NCI-H510A (cell line): ENCODE results near the gene A4GALT.
"Not testable (repeated sequence)": the region's sequence is repeated elsewhere in the genome, so short reads cannot be mapped to it uniquely, and the experiment has no call there.

Experiments
- DNase-seq: peaks from one replicate; lab custom pipeline; 2025; lab: John Stamatoyannopoulos, UW

The A4GALT gene

DNA sequence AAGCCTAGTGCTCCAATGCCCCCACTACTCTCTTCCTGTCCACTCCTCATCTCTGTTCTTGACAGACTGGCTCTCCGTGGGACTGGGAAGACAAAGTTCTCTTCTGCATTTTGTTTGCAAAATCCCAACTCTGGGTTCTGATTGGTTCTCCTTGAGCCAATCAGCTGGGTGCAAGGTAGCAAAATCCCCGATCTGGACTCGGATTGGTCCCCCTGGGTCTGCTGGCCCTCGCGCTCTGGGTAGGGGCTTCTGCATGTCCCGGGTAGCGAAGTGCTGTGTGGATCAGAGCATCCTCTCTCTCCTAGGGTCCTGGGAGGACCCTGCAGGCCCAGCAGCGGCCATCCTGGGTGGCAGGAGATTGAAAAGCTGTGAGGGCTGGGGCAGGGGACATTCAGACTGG is 22.3 kb upstream of the A4GALT start:
- DNase-seq: no peak

DNA sequence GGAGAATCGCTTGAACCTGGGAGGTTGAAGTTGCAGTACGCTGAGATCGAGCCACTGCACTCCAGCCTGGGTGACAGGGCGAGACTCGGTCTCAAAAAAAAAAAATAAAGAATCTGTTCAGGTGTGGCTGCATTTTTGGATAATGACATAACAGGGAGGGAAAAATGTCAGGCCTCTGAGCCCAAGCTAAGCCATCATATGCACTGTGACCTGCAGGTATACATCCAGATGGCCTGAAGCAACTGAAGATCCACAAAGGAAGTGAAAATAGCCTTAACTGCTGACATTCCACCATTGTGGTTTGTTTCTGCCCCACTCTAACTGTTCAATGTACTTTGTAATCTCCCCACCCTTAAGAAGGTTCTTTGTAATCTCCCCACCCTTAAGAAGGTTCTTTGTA is 19.6 kb upstream of the A4GALT start:
- DNase-seq: not testable (repeated sequence)

DNA sequence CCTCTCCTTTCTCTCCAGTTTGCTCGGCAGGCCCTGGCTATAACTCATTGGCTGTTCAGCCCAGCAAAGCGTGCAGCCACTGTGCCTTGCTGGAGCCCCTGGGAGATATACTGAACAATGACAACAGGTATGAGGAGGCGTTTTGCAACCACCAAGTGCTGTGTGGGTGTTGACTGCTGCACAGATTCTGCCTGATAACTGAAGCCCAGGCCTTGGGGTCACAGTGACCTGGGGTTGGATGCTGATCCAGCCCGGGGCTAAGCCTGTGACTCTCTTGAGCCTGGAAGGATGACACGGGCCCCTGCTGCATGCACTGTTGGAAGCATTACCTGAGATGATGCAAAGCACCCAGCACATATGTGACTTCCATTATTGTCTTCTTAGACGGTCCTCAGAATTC is 13.7 kb upstream of the A4GALT start:
- no peak for DNase-seq

DNA sequence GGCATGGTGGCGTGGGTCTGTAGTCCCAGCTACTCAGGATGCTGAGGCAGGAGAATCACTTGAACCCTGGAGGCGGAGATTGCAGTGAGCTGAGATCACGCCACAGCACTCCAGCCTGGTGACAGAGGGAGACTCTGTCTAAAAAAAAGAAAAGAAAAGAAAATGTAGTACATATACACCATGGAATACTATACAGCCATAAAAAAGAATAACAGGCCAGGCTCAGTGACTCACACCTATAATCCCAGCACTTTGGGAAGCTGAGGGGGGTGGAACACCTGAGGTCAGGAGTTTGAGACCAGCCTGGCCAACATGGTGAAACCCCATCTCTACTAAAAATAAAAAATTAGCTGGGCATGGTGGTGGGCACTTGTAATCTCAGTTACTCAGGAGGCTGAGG is 12.7 kb upstream of the A4GALT start:
- DNase-seq: not testable (repeated sequence)

DNA sequence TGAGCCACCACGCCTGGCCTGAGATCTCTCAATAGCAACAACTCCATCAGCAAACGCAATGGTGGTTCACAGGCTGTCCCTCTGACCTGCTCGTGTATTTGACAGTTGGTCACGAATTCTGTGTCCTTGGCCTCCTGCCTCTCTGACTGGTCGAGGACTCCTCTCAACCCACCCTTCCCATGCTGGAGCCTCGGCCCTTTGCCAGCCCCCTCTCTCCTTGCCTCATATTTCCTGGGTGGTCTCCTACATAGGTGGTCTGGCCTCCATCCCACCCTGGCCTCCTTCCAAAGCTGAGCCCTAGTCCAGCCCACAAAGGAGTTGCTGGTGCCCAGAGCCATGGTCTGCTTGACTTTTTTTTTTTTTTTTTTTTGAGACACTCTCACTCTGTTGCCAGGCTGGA is 11.4 kb upstream of the A4GALT start:
- DNase-seq: no peak

DNA sequence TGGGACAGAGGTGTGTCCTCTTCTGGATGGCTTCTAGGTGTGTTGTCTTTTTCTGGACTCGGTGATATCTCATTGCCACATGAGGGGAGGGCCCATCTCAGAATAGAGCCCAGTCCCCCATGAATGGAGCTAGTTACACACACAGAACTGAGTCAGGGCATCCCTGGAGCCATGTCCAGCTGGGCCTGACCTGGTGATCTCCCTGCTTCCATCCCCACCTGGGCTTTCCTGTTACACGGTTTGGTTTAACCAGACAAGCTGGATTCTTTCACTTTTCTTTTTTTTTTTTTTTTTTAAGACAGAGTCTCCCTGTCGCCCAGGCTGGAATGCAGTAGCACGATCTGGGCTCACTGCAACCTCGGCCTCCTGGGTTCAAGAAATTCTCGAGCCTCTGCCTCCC is 6.1 kb upstream of the A4GALT start:
- DNase-seq: no peak

DNA sequence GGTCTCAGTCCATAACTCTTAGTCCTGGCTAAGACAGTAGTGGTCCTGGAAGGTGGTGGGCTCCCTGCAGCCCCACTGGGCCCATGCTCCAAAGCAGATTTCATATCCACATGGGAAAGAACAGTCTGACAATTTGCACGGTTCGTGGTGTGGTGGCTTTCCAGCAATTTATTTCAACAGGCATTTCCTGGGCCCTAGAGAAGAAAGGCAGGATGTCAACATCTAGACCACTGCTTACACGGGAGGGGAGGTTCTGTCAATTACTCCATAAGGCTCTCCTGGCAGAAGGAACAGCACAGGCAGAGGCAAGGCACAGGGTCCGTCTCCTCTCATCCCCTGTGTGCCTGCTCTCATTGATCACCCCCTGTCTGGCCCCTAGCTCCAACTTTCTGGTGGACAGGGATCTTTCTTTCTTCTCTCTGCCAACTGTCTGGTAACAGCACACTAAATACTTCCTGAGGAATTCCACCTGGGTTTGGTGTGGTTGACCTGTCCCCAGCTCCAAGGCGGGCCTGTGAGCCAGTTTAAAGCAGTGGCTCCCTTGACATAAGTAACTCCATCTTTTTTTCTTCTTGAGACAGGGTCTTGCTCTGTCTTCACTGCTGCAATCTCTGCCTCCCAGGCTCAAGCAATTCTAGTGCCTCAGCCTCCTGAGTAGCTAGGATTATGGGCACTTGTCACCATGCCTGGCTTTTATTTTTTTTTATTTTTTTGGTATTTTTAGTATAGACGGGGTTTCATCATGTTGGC is 5.1 kb upstream of the A4GALT start:
- no peak for DNase-seq

DNA sequence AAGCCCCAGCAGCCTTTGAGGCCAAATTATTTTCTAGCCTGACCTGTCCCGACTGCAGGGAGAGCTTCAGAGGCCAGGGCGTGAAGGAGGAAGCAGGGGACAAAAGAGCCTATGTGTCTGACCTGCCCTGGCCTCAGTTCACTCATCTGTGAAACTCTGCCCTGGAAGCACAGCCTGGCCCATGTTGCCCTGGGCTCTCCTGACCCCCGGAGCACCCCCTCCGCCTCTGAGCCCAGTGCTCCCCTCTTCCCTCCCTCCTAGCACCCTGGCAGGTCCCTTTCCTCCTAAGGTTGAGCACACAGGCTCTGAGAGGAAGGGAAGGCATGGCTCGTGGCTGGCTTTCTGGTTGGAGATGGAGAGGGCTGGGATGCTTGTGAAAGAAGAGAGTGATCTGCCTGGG is 3.4 kb upstream of the A4GALT start:
- DNase-seq: no peak

DNA sequence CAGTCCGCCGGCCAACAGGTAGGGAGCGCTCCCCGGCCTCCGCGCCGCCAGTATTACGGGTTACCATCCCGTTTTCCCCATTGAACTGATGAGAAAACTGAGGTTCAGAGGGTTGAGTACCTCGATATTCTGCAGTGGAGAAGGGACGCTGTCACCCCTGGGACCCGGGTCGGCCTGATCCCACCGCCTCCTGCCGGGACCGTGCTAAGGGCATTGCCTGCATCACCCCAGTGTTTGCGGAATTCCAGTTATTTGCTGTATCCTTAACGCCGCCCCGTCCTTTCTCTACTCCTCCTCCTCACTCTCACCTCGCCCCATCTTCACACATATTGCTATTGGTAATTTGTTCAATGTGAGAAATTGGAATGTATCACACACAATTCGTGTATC is 370 bp upstream of the A4GALT start:
- no peak for DNase-seq

DNA sequence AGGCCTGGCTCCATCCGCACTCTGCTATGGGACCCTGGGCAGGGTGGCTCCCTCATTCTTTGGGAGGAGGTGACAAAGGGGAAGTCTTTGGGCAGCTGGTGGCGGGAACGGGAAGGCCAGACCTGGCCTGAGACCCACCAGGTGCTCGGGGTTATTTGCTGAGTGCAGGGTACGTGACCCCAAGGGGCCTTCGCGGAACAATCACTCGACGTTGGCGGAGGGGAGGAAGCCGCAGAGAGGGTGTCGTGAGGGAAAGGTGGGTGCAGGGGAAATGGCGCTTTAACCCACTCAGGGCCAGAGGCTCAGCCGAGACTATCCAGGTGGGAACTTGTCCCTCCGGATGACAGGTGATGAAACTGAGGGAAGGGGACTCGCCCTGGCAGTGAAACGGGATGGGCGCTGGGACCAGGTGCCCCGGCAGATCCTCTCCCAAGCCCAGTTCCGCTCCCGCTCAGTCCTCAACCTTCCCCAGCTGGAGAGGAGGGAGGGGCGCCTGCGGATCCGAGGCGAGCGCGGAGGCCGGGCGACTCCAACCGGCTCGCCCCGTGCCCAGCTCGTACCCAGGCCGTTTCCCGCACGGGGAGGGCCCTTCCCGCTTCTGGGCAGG is 911 bp downstream of the A4GALT start:
- no peak for DNase-seq

DNA sequence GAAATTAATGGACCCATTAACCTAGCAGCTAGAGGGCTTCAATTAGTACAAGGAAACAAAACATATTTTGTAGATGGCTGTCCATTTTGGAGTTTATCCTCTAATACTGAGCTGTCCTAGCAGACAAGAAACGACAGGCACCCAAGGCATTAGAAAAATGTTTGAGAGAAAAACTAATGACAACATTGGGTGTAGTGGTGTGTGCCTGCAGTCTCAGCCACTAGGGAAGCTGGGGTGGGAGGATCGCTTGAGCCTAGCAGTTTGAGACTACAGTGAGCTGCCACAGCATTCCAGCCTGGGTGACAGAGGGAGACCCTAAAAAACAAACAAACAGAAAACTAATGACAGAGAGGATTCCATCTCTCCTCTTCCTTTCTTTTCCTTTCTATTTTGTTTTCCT is 1.5 kb downstream of the A4GALT start:
- no peak for DNase-seq

DNA sequence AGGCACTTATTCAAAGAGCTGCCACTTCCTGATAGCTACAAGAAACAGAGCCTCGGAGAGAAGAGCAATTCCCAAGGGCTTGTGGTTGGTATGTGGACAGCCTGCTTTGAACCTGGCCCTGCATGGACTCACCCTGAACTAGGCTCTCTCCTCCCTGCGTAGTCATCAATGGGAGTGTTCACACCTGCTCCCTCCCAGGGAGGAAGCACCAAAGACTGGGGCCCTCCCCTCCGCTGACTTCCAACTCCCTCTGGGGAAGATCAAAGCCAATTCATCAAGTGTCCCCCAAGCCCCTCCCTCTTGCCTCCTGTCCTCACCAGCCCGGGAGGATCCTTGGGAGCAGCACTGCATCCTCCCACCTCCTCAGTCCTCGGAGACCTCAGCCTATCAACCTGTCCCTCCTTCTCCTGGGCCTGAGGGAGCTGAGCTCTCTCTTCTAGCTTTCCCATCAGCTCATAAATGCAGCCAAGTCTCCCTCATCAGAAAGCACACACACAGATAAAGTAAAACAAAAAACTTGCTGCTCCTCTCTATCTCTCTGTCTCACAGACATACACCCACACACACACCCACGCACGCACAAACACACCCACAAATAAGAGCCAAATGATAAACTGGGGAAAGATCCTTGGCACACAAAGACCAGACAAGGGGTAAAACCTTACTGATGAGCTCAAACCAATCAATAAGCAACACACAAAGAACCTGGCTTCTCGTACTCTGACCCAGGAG is 3.3 kb downstream of the A4GALT start:
- DNase-seq: peak; percentile 70

DNA sequence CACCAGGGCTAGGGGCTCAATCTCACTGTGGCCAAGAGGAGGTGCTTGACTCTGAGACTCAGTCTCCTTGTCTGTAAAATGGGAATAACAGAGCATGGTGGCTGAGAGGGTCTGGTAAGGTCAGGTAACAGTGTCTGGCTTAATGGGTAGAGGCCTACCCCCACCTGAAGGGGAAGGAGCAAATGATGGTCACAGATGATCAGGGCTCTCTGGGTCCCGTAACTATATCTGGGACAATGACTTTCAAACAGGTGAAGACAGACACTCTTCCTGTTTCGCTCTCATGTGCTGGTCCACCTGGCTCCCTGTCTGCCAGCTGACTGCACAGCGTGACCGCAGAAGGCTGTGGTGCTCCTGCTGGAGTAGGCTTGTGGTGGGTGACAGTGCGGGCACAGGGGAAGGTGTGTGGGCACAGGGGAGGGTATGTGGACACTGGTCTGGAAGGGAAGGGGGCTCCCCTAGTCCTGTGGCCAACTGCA is 4.0 kb downstream of the A4GALT start:
- DNase-seq: no peak

DNA sequence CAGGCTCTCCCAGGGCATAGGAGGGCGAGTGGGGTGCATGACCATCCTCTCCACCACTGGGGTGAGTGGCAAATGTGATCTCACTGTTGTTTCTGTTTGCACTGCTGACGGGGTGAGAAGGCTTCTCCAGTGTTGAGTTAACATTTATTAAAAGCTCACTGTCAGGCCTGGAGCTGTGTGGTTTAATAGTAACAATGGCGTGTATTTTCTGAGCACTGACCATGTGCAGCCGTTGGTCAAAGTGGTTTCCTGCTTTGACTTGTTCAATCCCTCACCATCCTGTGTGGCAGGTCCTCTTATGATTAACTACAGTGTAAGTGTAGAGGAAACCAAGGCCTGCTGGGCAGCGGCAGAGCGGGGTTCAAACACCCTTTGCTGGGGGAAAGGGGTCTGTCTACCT is 4.4 kb downstream of the A4GALT start:
- DNase-seq: no peak

DNA sequence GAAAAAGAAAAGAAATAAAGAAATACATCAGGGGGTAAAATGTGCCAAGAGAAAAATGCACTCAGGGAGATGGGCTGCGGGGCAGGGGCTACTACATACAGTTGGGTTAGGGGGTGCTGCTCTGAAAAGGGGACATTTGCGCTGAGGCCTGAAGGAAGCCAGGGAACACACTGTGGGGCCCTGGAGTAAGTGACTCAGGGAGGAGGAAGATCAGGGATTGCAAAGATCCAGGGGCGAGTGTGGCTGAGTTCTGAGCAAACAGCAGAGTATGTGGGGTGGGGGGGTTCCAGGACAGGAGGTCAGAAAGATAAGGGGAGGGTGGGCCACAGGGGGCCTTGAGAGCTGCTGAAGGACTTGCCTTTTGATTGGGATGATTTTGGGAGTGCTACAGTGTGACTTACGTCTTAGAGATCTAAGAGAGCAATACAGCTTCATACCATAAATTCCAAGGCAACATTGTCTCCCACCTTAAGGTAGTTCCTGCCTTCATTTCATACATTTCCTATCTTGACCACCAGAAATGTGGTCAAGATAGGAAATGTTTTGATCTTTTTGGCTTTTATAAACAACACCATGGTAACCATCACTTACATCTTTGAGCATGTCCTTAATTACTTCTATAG is 5.8 kb downstream of the A4GALT start:
- DNase-seq: no peak

DNA sequence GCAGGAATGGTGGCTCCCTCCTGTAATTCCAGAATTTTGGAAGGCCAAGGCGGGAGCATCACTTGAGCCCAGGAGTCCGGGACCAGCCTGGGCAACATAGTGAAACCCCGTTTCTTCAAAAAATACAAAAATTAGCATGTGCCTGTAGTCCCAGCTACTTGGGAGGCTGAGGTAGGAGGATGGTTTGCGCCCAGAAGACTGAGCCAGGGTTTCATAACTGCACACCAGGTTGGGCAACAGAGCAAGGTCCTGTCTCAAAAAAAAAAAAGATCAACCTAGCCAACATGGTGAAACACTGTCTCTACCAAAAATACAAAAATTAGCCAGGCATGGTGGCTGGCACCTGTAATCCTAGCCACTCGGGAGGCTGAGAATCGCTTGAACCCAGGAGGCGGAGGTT is 6.4 kb downstream of the A4GALT start:
- no peak for DNase-seq

DNA sequence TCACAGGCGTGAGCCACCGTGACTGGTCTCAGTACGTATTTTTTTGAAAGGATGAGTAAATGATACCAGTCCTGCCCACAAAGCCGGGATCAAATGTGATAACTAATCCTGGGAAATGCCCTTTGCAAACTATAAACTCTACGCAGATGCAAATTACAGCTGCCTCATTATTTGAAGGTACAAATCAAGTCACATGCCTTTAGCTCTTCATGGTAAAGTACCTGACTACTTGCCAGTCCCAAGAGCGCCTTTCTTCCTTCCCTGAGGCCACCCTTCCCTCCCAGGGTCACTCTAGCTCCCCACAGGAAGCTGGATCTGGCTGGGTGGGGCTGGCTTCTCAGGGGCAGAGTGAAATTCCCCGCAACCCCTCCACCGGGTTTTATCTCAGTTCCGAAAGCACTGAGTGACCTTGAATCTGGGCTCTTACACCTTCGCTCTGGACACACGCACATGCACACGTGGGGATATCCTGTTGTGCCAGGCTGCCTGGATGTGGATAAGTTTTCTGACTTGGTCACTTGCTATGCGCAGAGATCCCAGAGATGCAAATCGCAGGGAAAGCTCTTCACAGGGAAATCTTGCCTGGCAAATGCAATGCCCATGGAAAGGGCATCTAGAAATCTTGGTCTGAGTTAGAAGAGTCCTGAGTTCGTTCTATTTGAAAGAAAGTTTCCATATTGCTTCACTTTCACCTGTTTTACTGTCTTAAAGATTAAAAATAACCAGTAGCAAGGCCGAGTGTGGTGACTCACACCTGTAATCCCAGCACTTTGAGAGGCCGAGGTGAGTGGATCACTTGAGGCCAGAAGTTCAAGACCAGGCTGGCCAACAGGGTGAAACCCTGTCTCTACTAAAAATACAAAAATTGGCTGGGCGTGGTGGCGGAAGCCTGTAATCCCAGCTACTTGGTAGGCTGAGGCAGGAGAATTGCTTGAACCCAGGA is 8.5 kb downstream of the A4GALT start:
- no peak for DNase-seq

DNA sequence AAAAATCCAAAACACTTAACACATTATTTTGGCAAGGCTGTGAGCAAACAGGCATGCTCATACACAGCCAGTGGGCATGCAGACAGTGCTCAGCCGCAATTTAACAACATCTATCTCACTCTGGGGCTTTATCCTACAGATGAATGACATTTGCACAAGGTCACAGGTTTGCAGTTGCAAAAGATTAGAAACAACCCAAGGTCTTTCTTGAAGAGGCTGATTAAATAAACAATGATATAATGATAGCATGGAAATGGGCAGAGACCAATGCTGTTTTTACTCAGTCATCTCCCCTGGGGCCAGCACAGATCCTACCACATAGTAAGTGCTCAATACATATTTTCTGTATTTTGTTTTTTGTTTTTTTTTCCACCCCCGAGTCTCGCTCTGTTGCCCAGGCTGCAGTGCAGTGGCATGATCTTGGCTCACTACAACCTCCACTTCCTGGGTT is 9.4 kb downstream of the A4GALT start:
- DNase-seq: no peak

DNA sequence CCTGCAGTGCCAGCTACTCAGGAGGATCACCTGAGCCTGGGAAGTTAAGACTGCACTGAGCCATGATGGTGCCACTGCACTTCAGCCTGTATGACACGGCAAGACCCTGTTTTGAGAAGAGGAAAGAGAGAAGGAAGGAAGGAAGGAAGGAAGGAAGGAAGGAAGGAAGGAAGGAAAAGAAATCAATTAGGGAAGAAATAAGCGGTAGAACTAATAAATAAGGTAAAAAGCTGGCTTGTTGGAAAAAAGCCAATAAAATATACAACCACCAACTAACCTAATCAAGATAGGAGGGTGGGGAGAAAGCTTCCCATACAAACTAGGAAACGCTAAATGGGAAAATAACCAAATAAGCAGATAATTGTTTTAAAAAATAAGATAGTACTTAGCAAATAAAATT is 12.3 kb downstream of the A4GALT start:
- no peak for DNase-seq

DNA sequence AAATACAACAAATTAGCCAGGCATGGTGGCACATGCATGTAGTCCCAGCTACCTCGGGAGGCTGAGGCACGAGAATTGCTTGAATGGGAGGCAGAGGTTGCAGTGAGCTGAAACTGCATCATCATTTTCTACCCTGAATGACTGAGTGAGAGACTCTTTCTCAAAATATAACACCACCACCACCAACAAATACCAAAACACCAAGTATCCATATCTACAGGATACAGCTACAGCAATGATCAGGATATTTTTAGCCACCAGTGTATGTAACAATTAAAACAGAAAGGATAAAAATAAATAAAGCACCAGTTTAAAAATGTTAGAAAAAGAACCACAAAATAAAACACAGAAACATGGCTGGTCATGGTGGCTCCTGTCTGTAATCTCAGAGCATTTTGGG is 13.2 kb downstream of the A4GALT start:
- DNase-seq: no peak

DNA sequence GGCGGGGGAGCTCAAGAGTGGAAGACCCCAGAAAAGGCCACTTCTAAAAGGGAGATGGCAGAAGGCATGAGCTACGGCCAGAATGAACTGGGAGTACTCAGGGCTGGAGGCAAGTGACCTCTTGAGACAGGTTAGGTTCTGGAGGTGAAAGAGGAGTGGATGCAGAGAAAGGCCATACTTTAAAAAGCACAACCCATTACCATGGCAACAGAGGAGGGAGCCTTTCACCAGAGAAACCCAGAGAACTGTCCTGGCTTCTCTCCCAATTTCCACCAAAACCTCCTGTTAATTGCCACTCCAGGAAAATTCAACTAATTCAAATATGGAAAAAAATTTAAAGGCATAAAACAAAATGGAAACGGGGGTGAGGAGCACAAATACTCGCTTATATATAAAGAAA is 15.8 kb downstream of the A4GALT start:
- no peak for DNase-seq

DNA sequence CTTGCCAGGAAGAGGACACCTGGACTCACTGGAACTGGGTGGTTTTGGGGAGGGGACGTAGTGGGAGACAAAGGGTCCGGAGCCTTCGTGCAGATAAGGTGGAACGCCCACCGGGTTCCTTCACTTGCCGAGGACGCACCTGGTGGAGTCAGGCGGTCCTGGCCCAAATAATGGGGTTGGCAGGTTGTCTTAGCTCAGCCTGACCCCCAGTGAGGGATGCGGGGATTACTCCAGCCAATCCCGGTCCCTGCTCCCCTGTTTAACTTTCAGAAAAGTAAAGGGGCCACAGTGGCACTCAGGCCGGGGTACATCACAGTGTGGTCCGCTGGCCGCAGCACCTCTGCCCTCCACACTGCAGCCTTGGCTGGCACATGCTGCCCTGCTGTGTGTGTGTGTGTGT is 18.0 kb downstream of the A4GALT start:
- DNase-seq: no peak
